Mesothelial cell of epicardium (in vitro differentiated cells): ENCODE measurements around the gene VTCN1. TPM values are rescaled to one million over a fixed set of nuclear protein-coding genes. Genes with fewer than 3 reads are reported as not detected.
A peak's percentile ranks its signal among the peaks of the same experiment; 100 is the strongest.
"Not testable (repeated sequence)": the region's sequence is repeated elsewhere in the genome, so short reads cannot be mapped to it uniquely, and the experiment has no call there.

Experiments
- DNase-seq, 2 experiments: peaks; one replicate each; pipeline ENCODE4 v3.0.0; 2021; ENCODE audit warnings: low spot score in 2 of 2; ENCODE audit not compliant: unreplicated experiment in 2 of 2
- H3K27ac Mint-ChIP-seq: 2 replicates; pipeline ENCODE4 v1.8.0; 2021; ENCODE audit warnings: mixed read lengths
- H3K27me3 Mint-ChIP-seq: 2 replicates; pipeline ENCODE4 v1.8.0; 2021; ENCODE audit warnings: low read depth, mixed read lengths
- H3K36me3 Mint-ChIP-seq: 2 replicates; pipeline ENCODE4 v1.8.0; 2021; ENCODE audit warnings: mixed read lengths
- H3K4me1 Mint-ChIP-seq: 2 replicates; pipeline ENCODE4 v1.8.0; 2021; ENCODE audit warnings: mixed read lengths
- H3K4me3 Mint-ChIP-seq: 2 replicates; pipeline ENCODE4 v1.8.0; 2021; ENCODE audit warnings: mild to moderate bottlenecking, moderate library complexity, mixed read lengths
- H3K9me3 Mint-ChIP-seq: 2 replicates; pipeline ENCODE4 v1.8.0; 2021; ENCODE audit warnings: mixed read lengths
- CTCF ChIP-seq: fragments of 200-600 bp; sonication (generic); IDR thresholded peaks from one replicate; pipeline ENCODE4 v1.5.0; 2021; ENCODE audit warnings: antibody characterized with exemption; ENCODE audit not compliant: unreplicated experiment
- total RNA-seq: library from RNA; stranded (reverse); gene quantifications from 3 replicates; pipeline ENCODE4 v1.2.1, GENCODE V29; 2021

The VTCN1 gene
- total RNA-seq, 1 donor from 2014 or later = 27.9 TPM

- no peak for DNase-seq
- peaks cover 62% of the 10 kb centered on the region for H3K36me3 Mint-ChIP-seq
- no peak overlapping the region for H3K27ac Mint-ChIP-seq
- peaks cover 3% of the 10 kb centered on the region for H3K4me1 Mint-ChIP-seq
- TF ChIP-seq CTCF = no peak
- H3K27me3 Mint-ChIP-seq = no peaks in the 10 kb centered on the region
- no peak overlapping the region for H3K4me3 Mint-ChIP-seq
- no peaks in the 10 kb centered on the region for H3K9me3 Mint-ChIP-seq
Observed at GRCh38 chr1:117105722-117106121, 105.0 kb downstream of the VTCN1 start.

- Mint-ChIP-seq H3K9me3 (no peaks in the 10 kb centered on the region), H3K27me3 (no peaks in the 10 kb centered on the region), H3K27ac (no peak overlapping the region), H3K36me3 (peaks cover 66% of the 10 kb centered on the region), H3K4me3 (no peak overlapping the region), H3K4me1 (peaks cover 8% of the 10 kb centered on the region)
- TF ChIP-seq CTCF = no peak
- DNase-seq = no peak
Observed at GRCh38 chr1:117104986-117105385, 105.7 kb downstream of the VTCN1 start.

GRCh38 chr1:117101858-117102257 lies 108.9 kb downstream of the VTCN1 start:
- DNase-seq, H3K27me3 Mint-ChIP-seq, H3K9me3 Mint-ChIP-seq, H3K27ac Mint-ChIP-seq, H3K4me3 Mint-ChIP-seq: not testable (repeated sequence)
- Mint-ChIP-seq H3K4me1 (peaks cover 29% of the 10 kb centered on the region), H3K36me3 (peaks cover 35% of the 10 kb centered on the region)

DNA sequence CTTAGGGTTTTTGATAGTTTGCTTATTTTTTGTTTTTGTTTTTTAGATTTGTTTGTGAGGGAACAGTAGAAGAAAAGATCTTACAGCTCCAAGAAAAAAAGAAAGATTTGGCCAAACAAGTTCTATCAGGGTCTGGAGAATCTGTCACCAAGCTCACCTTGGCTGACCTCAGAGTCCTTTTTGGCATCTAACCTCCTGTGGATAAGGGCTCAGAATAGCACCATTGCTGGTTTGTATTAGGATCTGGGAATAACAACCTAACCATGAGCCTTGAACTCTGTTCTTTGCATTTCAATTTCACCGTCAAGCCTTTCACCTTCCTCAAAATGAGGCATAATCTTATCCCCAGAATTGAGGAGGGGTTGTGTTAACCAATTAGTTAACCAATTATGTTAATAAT lies 109.4 kb downstream of the VTCN1 start:
- H3K4me3 Mint-ChIP-seq = no peak overlapping the region
- no peak overlapping the region for H3K27ac Mint-ChIP-seq
- peaks cover 31% of the 10 kb centered on the region for H3K36me3 Mint-ChIP-seq
- no peaks in the 10 kb centered on the region for H3K9me3 Mint-ChIP-seq
- no peak for TF ChIP-seq CTCF
- no peak for DNase-seq
- H3K4me1 Mint-ChIP-seq = peaks cover 34% of the 10 kb centered on the region
- no peaks in the 10 kb centered on the region for H3K27me3 Mint-ChIP-seq

- peaks cover 54% of the 10 kb centered on the region for H3K4me1 Mint-ChIP-seq
Observed at GRCh38 chr1:117098287-117098890, 112.3 kb downstream of the VTCN1 start.

DNA sequence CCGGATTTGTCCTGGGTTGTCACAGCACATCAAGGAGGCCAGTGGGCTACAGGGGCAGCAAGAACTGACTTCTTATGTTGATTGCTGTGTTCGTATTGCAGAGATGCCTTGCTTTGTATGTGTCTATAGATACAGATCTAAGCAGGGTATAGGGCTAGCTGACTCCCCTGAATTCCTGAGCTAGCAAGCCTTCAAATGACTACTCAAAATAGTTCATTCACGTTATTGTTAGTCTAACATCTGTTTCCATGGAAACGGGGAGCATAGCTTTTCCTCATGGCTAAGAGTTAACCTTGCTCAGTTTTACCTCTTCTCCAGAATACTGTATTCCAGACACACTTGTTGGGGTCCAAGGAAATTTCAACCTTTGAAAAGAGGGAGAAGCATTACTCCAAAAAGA lies 113.3 kb downstream of the VTCN1 start:
- DNase-seq = no peak
- Mint-ChIP-seq H3K4me1 (peaks cover 64% of the 10 kb centered on the region), H3K27me3 (no peaks in the 10 kb centered on the region), H3K36me3 (peaks cover 15% of the 10 kb centered on the region), H3K27ac (peak overlapping the region; percentile 95), H3K9me3 (no peaks in the 10 kb centered on the region), H3K4me3 (no peak overlapping the region)
- TF ChIP-seq CTCF = no peak

More at GRCh38 chr1:117098287-117098890, 112.3 kb downstream of the VTCN1 start:
- no peaks in the 10 kb centered on the region for H3K9me3 Mint-ChIP-seq
- DNase-seq = no peak
- H3K36me3 Mint-ChIP-seq = peaks cover 22% of the 10 kb centered on the region
- H3K27me3 Mint-ChIP-seq = no peaks in the 10 kb centered on the region
- peak overlapping the region; percentile 95 for H3K27ac Mint-ChIP-seq
- no peak for TF ChIP-seq CTCF
- H3K4me3 Mint-ChIP-seq = no peak overlapping the region
